ENCODE results near the gene MPC1.

The MPC1 gene
- 41.7 to 108 (median 69.0) reads per million in 18 experiments for total RNA-seq

DNA sequence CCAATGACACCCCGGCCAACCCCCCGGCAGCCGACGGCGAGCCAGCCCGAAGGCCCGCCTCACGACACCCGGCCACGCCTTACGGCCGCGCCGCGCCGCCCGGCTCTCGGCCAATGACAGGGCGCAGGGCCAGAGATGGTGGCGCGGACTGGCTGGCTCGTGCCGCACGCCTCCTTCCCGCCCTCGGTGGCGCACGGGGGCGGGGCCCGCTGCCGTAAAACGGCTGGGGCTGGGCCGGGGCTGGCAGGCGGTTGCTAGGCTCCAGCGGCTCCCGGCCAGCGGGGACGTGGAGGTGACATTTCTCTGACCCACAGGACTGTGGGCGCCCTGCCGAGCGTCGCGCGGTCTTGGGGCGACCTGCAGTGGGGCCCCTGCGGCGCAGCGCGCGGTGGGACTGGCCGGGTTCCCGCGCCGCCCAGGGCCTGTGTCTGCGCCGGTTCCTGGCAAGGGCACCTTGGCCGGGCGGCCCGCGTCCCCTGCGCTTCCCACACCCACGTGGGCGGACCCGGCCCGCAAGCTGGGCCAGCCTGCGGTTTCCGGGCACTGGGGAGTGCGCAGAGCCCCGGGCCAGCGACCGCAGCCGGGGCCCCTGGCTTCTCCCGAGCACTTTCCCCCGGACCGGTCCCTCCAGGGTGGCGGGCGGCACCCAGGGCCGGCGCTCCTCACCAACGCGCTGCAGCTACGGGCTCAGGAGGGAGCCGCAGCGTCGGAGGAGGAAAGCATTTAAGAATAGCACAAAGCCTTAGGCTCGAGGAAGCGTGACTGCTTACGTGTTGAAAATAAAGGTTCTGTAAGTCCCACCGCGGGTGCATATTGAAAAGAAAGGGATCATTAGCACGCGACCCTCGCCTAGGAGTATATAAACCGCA lies at the start of gene MPC1:
MPC1 (minus strand) TSS at position 8 of the 869 bp plus-strand sequence. CDS start 64 bp downstream, outside the sequence.
- DNase-seq = peak; percentile 98 to 99

DNA sequence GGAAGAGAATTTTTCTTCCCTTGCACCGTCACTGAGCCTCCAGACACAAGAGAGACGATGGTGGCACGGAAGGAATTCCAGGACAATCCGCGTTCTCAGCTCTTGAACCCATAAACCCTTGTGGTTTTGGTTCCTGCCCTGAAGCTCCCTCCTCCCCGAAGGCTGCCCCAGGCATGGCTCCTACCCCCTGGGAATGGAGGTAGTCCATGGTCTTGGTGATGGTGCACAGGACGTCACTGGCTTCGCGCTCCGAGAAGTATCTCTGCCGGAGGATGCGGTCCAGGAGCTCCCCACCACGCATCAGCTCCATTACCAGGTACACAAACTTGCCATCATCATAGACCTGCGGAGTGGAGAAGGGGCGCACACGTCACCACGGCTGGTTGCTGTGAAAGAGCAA lies 47.5 kb upstream of the MPC1 start:
- DNase-seq = no peak

DNA sequence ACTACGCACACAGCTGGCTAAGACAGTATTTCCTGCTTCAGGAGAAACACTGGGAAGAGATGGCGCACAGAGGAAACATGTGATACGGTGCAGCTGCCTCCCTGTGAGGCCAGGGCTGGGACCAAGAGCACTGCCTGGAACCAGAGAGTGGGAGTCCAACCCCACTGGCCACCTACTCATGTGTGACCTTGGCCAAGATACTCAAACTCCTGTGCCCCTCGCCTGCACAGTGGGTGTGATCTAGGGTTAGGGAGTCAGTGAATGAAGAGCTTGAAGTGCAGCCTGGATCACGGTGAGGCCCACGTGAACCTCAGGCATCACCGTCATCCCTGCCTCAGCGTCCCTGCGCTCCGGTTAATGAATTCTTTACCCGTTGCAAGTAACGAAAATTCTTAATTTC lies 41.7 kb upstream of the MPC1 start:
- DNase-seq = no peak

GRCh38 chr6:166423781-166424180 lies 41.0 kb upstream of the MPC1 start:
- DNase-seq = no peak

DNA sequence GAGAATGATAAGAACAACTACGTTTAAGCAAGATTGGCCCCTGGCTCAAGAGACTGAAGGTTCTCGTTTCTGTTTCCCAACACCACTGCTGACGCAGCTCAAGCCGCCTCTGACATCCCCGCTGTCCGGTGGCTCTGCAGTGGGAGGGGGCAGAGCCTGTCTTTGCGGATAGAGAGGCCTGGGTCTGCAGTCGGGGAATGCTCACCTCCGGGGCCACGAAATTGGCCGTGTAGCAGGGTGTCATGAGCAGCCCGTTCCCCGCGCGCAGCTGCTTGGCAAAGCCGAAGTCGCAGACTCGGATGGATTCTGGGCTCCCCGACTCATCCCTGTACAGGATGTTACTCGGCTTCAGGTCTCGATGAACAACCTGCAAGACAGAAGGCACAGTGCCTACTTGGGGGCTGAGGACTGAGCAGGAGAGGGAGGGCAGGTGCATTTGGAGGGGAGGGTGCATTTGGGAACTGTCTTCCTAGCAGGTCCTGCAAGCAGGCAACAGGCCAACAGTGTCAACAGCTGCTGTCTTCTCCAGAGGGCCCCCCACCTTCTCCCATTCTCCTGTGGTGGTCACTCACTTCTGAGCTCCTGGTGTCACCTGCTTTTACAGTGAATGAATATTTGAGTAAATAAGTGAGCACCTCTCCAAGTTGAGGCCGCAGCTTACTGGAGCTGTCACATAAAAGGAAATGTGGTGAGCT lies 40.5 kb upstream of the MPC1 start:
- no peak for DNase-seq

DNA sequence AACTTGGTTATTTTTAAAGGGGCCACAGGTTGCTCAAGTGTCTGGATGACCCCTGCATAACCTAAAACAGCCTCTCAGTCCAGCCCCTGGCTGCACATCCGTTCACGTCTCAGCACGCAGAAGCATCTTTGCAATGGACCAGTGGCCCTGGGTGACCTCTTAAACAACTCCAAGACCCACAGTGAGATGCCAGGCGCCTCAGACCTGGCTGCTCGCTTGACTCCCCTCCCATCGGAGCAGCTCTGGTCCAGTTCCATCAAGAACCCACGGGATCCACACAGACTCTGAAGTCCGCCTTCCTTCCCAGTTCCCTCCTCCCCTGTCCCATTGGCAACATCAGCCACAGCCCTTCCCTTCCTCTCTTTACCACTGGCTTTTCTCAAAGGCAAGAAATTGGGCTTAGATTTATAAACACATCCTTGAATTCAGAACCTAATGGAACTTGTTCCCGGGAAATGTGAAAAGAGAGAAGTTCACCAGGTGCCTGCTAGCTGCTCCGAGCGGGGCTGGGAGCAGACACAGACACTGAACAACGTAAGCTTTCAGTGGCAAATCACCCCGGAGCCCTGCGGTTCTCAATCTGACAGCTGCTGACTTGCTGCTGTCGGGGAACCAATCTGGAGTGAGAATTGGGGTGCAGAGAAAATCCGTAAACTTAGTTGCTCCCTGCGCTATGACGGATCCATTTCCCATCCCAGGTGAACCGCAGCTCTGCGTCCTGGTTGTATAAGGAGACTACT lies 39.6 kb upstream of the MPC1 start:
- DNase-seq = no peak

DNA sequence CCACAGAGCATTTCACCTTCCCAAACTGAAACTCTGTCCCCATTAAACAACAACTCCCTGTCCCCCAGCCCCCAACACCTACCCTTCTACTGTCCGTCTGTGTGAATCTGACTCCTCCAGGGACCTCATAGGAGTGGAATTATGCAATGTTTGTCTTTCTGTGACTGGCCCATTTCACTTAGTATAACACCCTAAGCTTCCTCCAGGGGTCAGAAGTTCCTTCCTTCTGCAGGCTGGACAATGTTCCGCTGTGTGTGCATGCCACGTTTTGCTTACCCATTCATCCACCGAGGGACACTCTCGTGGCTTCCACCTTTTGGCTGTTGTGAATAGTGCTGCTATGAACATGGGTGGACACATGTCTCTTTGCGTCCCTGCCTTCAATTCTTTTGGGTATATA lies 37.6 kb upstream of the MPC1 start:
- DNase-seq = peak; percentile 26 to 48

- DNase-seq = no peak
These were observed 37.0 kb upstream of the MPC1 start for GRCh38 chr6:166419717-166420116.

DNA sequence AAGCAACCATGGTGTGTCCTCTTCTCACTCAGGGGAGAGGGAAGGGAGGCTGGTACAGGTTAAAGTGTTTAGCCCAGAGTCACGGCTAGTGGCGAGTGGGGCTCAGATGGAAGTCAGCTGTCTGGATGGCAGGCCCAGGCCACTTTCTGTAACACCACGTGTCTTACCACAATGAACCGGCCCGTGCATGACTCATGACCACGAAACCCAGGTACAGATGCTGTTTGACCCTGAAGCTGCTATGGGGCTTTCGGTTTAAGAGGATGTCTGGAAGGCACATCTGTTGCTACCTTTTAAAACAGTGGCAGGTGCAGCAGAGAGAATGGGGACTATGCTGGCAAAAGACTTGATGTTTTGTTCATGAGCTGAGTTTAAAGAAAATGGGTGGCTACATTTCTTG lies 36.5 kb upstream of the MPC1 start:
- DNase-seq = no peak

DNA sequence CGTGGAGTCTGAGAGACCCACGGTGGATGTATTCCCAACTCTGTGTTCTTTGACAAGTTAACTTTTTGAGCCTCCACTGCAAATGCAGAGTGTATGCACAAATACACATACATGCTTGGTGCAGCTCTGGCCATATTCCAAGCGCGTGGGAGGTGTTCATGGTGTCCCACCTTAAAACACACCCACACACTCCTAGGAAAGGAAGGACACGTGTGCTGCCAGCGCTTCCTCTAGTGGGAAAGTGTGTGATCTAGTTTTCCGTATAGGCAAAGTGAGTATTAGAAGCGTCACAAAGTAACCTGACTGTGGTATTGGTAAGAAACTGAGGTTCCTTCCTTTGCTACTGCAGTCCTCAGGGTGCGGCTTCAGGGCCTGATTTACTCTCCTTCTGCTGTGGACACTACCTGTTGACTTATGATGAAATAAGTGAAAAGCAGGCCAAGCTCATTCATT lies 36.0 kb upstream of the MPC1 start:
- no peak for DNase-seq

- DNase-seq = no peak
These were observed 34.5 kb upstream of the MPC1 start for GRCh38 chr6:166417285-166417691.

GRCh38 chr6:166415833-166416347 lies 33.1 kb upstream of the MPC1 start:
- DNase-seq = no peak

- DNase-seq = no peak
These were observed 32.6 kb upstream of the MPC1 start for GRCh38 chr6:166415306-166415705.

GRCh38 chr6:166413491-166413951 lies 30.8 kb upstream of the MPC1 start:
- no peak for DNase-seq

DNA sequence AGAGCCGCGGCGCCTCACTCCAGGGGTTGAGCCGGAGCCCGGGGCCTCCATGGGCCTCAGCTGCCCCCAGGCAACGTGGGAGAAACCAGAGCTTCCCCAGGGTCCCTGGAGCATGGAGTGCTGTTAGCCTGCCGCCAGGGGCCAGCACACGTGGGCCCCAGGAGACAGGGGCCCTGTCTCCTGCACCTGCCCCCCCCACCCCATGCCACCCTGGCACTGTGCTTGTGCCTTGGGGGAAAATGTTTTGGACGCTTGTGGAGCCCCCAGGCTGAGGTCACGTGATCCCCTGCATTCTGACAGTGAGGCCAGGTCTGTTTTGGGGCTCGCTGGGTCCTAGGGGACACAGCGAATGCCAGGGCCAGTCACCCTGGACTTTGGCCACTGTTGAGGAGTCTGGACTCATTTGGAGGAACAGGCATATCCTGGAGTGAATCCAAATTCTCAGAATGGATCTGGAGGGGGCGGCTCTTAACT lies 30.2 kb upstream of the MPC1 start:
- DNase-seq = no peak

DNA sequence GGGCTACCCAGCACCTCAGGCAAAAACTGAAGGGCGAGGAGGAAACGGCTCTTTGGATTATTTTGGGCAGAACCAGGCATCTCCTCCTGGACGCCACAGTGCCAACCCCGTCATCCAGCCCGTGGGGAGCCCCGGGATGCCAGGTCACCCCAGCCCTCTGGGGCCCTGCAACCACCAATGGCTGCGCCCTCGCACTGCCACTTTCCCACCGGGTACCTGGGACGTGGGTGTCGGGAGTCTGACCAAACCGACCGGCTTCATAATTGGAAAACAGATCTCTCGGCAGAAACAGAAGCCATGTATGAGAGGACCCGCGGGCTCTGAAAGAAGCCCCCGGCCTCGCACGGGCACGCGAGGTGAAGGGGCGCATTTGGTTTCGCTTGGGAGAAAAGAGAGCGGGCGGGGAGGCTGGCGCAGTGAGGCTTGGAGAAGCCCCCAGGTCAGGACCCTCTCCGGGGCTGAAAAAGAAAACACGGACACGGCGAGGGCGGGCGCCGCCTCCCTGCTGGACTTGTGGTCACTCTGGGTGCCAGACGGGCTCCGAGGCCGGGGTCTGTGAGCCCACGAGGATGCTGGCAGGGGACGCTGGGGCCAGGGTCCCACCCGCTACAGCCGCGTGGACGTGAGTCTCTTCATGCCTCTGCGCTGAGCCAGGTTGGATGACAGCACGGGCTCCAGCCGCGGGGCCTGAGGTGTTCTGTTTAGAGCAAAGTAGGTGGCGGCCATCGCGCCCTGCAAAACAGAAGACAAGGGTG lies 29.6 kb upstream of the MPC1 start:
- no peak for DNase-seq

DNA sequence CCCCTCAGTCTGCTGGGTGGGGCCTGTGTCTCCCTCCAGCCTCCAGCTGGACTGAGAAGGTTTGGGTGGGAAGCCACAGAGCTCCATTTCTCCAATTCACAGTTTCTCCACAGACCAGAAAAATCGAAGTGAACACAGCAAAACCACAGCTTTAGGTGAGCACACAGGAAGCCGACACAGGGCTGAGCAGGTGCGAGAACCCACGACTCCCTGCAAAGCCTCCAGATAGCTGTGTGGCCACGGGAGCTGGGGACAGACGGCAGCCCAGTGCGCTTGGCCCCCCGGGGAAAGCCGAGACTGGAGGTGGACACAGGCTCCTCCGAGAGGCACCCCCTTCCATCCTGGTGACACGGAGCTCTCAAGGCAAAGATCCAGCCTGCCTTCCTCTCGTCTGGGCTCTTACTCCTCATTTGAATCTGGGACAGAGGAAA lies 29.0 kb upstream of the MPC1 start:
- DNase-seq = no peak

DNA sequence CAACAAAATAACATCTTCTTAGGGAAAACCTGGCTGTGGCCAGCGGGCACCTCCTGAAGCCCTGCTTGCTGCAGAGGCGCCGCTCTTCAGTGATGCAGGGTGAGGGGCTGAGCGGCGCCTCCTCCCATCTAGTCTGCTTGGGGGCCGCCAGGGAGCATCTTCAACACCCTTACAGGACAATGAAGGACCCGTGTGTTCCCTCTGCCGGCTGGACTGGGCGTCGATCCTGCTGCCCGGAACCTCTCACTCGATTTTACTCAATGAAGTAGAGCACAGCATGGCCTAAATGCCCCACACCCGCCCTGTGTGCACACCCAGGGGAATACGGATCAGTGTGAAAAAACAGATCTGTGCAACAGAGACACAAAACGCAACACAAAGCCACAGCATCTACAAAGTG lies 28.5 kb upstream of the MPC1 start:
- DNase-seq = no peak

DNA sequence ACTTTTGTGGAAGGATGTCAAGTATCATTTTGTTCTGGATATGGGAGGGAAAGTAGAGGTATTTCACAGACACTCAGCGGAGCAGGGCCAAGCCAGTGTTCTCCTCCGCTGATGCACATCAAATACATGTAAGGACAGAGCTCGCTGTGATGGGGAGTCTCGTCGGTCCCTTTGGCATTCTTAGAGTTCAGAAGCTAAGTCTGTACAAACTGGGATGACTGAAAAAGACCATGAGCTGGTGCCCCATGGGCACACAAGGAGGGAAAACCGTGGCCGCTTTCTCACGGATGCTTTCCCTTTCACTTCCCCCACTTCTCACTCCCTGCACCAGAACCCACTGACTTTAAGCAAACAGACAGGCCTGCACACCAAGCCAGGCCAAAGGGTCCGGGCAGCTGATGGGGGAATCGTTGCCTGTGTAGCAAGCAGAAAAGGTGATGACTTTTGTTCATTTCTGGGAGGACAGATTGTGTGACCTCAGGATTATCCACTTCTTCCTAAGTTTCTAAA lies 27.7 kb upstream of the MPC1 start:
- no peak for DNase-seq

DNA sequence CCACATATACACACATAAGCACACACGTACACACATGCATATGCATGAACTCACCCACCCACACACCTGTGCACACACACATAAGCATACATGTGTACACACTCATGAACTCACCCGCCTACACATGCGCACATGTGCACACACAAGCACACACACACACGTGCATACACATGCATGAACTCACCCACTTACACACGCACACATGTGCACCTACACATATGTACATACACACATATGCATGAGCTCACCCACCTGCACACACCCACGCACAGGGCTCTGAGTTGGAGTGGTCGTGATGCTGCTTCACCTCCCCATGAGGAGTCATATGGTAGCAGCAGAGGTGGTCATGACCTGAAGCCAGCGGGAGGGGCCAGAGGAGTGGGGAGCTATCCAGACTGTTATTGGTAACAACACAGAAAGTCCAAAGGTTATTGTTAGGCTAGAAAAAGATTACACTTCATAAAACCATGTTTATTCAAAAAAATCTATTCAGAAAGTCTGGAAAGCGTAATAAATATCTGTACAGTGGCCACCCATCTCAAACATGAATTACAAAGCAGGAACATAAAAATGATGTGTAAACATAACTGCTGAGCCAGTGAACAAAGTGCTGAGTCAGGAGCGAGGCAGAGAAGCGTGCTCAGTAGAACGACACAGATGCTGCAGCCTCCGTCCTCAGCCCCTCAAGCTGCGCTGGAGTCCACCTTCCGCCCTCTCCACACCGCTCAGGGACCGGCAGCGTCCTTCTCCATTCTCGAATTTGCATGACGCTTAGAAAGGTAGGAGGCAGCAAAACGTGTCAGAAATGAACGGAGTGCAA lies 26.4 kb upstream of the MPC1 start:
- no peak for DNase-seq

- no peak for DNase-seq
These were observed 23.5 kb upstream of the MPC1 start for GRCh38 chr6:166406197-166406596.
